GM12874 (cell line): ENCODE measurements around the gene SLC46A1.

Experiments used
- CTCF ChIP-seq: IDR thresholded peaks from 2 replicates; pipeline ENCODE4 v1.5.1; 2011; ENCODE audit warnings: low read depth, mild to moderate bottlenecking, control low read depth, low read length, moderate library complexity; ENCODE audit not compliant: insufficient read depth

The SLC46A1 gene

GRCh38 chr17:28405632-28406472 lies at the start of gene SLC46A1:
Gene SLC46A1, minus strand, starts transcription at chr17:28406212. Its CDS starts 98 bp downstream, at chr17:28406114.
- TF ChIP-seq CTCF: no peak

GRCh38 chr17:28449859-28450258 lies 43.8 kb upstream of the SLC46A1 start:
- no peak for TF ChIP-seq CTCF

- TF ChIP-seq CTCF: no peak
Observed at GRCh38 chr17:28447396-28447760, 41.4 kb upstream of the SLC46A1 start.

GRCh38 chr17:28446716-28447395 lies 40.8 kb upstream of the SLC46A1 start:
- TF ChIP-seq CTCF: no peak

GRCh38 chr17:28443901-28444638 lies 38.1 kb upstream of the SLC46A1 start:
- TF ChIP-seq CTCF: no peak

- no peak for TF ChIP-seq CTCF
Observed at GRCh38 chr17:28433721-28434120, 27.7 kb upstream of the SLC46A1 start.

- no peak for TF ChIP-seq CTCF
Observed at GRCh38 chr17:28427371-28427770, 21.4 kb upstream of the SLC46A1 start.
